ENCODE measurements around the gene LIPC. TPM values are rescaled to one million over a fixed set of nuclear protein-coding genes. Genes with fewer than 3 reads are reported as not detected.
A peak's percentile ranks its signal among the peaks of the same experiment; 100 is the strongest.

Gene LIPC
- total and polyA plus RNA-seq, 9 of the 15 experiments (the other 6 are each of a cell fraction or from before 2014, with no cell fraction given): 0.07 to 0.41 (median 0.11) TPM; not detected in 2

DNA sequence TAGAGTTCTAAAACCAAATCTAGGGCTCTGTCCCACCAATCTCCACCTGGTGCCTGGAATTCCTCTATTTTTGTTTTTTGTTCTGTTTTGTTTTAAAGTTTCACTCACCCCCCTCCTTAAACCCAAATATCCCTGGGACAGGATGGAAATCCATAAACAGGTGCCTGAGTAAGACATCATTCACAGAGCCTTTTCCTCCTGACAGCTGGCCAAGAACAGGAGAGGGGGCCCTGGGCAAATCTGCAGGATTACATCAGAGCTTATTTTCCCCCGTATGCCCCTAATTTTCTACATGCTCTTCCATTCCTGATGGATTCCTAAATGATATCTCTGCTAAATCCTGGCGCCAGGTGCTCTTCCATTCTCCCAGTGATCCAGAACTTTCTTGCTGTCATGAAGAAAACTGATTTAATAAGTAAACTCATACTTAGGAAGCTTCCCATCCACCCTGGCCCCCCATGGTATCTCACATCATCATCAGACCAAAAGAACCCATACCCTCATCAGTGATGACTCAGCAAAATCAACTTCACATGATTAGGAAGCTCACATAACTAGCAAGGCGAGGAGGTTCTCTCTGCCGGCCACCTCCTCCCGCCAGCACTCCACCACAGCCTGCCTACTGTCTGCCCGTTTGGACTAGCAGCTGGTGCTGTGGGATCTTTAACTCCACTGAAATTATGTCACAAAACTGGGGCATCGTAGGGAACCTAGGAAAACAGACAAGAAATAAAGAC is 61.0 kb downstream of the LIPC start (continued):
- TF ChIP-seq MTA1 (IDR thresholded peaks at IDR 0.05; ENCODE audit: borderline replicate concordance): peak; percentile 21; the same call in 1 of the 2 replicates
- TF ChIP-seq HDAC8 (tag; IDR thresholded peaks at IDR 0.05): no peak
- no peak for TF ChIP-seq GTF2A2 (tag; IDR thresholded peaks at IDR 0.05)
- no peak for TF ChIP-seq CEBPG (CRISPR knock-in tag; IDR thresholded peaks at IDR 0.05)
- TF ChIP-seq CEBPG (tag; conservative IDR thresholded peaks at IDR 0.05 in 1 of 2, IDR thresholded peaks at IDR 0.05 in 1 of 2): no peak
- peak; percentile 97 for TF ChIP-seq BACH1 (tag; IDR thresholded peaks at IDR 0.05)
- no peak for TF ChIP-seq ZNF436 (CRISPR knock-in tag; IDR thresholded peaks at IDR 0.05)
- no peak for TF ChIP-seq MTF1 (CRISPR knock-in tag; IDR thresholded peaks at IDR 0.05; ENCODE audit: borderline replicate concordance)
- TF ChIP-seq ZNF311 (CRISPR knock-in tag; IDR thresholded peaks at IDR 0.05): no peak
- TF ChIP-seq MCM7 (IDR thresholded peaks at IDR 0.05): no peak
- TF ChIP-seq NR3C1 (CRISPR knock-in tag; IDR thresholded peaks at IDR 0.05): no peak
- no peak for TF ChIP-seq PHB (CRISPR knock-in tag; IDR thresholded peaks at IDR 0.05)
- peak; percentile 16 for TF ChIP-seq ZFP36 (IDR thresholded peaks at IDR 0.05; ENCODE audit: low read depth, low read length, partially characterized antibody)
- TF ChIP-seq SMARCA5 (IDR thresholded peaks at IDR 0.05): no peak
- TF ChIP-seq ZNF764 (CRISPR knock-in tag; IDR thresholded peaks at IDR 0.05; ENCODE audit: low read depth): no peak
- no peak for TF ChIP-seq HMG20B (CRISPR knock-in tag; IDR thresholded peaks at IDR 0.05)
- TF ChIP-seq, protein P1, sequence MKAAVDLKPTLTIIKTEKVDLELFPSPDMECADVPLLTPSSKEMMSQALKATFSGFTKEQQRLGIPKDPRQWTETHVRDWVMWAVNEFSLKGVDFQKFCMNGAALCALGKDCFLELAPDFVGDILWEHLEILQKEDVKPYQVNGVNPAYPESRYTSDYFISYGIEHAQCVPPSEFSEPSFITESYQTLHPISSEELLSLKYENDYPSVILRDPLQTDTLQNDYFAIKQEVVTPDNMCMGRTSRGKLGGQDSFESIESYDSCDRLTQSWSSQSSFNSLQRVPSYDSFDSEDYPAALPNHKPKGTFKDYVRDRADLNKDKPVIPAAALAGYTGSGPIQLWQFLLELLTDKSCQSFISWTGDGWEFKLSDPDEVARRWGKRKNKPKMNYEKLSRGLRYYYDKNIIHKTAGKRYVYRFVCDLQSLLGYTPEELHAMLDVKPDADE (conservative IDR thresholded peaks at IDR 0.05; ENCODE audit: control insufficient read depth, low read depth, low read length): no peak
- TF ChIP-seq ZNF76 (CRISPR knock-in tag; IDR thresholded peaks at IDR 0.05; ENCODE audit: borderline replicate concordance): no peak
- TF ChIP-seq RHOXF2B (CRISPR knock-in tag; conservative IDR thresholded peaks at IDR 0.05): no peak
- TF ChIP-seq C11orf30 (IDR thresholded peaks at IDR 0.05; ENCODE audit: low read depth): peak; percentile 99
- no peak for TF ChIP-seq HNRNPLL (IDR thresholded peaks at IDR 0.05; ENCODE audit: low read depth, low read length, poor library complexity, severe bottlenecking)
- TF ChIP-seq, protein P2, sequence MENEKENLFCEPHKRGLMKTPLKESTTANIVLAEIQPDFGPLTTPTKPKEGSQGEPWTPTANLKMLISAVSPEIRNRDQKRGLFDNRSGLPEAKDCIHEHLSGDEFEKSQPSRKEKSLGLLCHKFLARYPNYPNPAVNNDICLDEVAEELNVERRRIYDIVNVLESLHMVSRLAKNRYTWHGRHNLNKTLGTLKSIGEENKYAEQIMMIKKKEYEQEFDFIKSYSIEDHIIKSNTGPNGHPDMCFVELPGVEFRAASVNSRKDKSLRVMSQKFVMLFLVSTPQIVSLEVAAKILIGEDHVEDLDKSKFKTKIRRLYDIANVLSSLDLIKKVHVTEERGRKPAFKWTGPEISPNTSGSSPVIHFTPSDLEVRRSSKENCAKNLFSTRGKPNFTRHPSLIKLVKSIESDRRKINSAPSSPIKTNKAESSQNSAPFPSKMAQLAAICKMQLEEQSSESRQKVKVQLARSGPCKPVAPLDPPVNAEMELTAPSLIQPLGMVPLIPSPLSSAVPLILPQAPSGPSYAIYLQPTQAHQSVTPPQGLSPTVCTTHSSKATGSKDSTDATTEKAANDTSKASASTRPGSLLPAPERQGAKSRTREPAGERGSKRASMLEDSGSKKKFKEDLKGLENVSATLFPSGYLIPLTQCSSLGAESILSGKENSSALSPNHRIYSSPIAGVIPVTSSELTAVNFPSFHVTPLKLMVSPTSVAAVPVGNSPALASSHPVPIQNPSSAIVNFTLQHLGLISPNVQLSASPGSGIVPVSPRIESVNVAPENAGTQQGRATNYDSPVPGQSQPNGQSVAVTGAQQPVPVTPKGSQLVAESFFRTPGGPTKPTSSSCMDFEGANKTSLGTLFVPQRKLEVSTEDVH (IDR thresholded peaks at IDR 0.05; ENCODE audit: low read depth, partially characterized antibody): no peak
- TF ChIP-seq ZBTB17 (CRISPR knock-in tag; IDR thresholded peaks at IDR 0.05): no peak
- no peak for TF ChIP-seq RFX5 (IDR thresholded peaks at IDR 0.05; ENCODE audit: low read depth, low read length)
- TF ChIP-seq ZNF239 (CRISPR knock-in tag; IDR thresholded peaks at IDR 0.05): no peak
- TF ChIP-seq SMAD3 (CRISPR knock-in tag; conservative IDR thresholded peaks at IDR 0.05): no peak
